GM21360 (cell line): ENCODE results near the gene ATF7IP.
"Not testable (repeated sequence)": the region's sequence is repeated elsewhere in the genome, so short reads cannot be mapped to it uniquely, and the experiment has no call there.

Source experiments
- ATAC-seq: cut with Tn5 transposase; IDR thresholded peaks from one replicate; pipeline ENCODE4 v1.9.1; 2021; ENCODE audit warnings: mild to moderate bottlenecking, moderate library complexity; ENCODE audit not compliant: unreplicated experiment

ATF7IP gene

GRCh38 chr12:14367040-14367661 is 1.7 kb downstream of the ATF7IP start:
- ATAC-seq: peak; percentile 39

- ATAC-seq: no peak
Observed at GRCh38 chr12:14369311-14369710, 3.8 kb downstream of the ATF7IP start.

- ATAC-seq: no peak
Observed at GRCh38 chr12:14373217-14373616, 7.7 kb downstream of the ATF7IP start.

GRCh38 chr12:14379508-14379907 is 14.0 kb downstream of the ATF7IP start:
- no peak for ATAC-seq

- peak; percentile 88 for ATAC-seq
Observed at GRCh38 chr12:14384783-14385638, 19.5 kb downstream of the ATF7IP start.

GRCh38 chr12:14387219-14387871 is 21.9 kb downstream of the ATF7IP start:
- no peak for ATAC-seq

- ATAC-seq: no peak
Observed at GRCh38 chr12:14390449-14390848, 25.0 kb downstream of the ATF7IP start.

- no peak for ATAC-seq
Observed at GRCh38 chr12:14390870-14391530, 25.5 kb downstream of the ATF7IP start.

- no peak for ATAC-seq
Observed at GRCh38 chr12:14393751-14394150, 28.3 kb downstream of the ATF7IP start.

- ATAC-seq: peak; percentile 61
Observed at GRCh38 chr12:14394317-14395073, 29.0 kb downstream of the ATF7IP start.

GRCh38 chr12:14395074-14395778 is 29.7 kb downstream of the ATF7IP start:
- peak; percentile 40 for ATAC-seq

- ATAC-seq: no peak
Observed at GRCh38 chr12:14396071-14396470, 30.6 kb downstream of the ATF7IP start.

GRCh38 chr12:14399871-14400270 is 34.4 kb downstream of the ATF7IP start:
- no peak for ATAC-seq

- ATAC-seq: no peak
Observed at GRCh38 chr12:14400599-14400998, 35.1 kb downstream of the ATF7IP start.

- ATAC-seq: not testable (repeated sequence)
Observed at GRCh38 chr12:14401267-14401666, 35.8 kb downstream of the ATF7IP start.

GRCh38 chr12:14402697-14403096 is 37.2 kb downstream of the ATF7IP start:
- no peak for ATAC-seq

- no peak for ATAC-seq
Observed at GRCh38 chr12:14403293-14403692, 37.8 kb downstream of the ATF7IP start.

- ATAC-seq: peak; percentile 54
Observed at GRCh38 chr12:14403711-14404196, 38.3 kb downstream of the ATF7IP start.

- ATAC-seq: not testable (repeated sequence)
Observed at GRCh38 chr12:14405407-14405806, 39.9 kb downstream of the ATF7IP start.

GRCh38 chr12:14408208-14408607 is 42.7 kb downstream of the ATF7IP start:
- no peak for ATAC-seq
